Urinary bladder (tissue), 4 donors: ENCODE measurements around the gene SLC6A12. TPM values are rescaled to one million over a fixed set of nuclear protein-coding genes. Genes with fewer than 3 reads are reported as not detected.
A peak's percentile ranks its signal among the peaks of the same experiment; 100 is the strongest.

Experiments used
- DNase-seq: peaks from one replicate; pipeline ENCODE4 v3.0.0-alpha.2; 2015; ENCODE audit errors: extremely low spot score
- H3K27ac ChIP-seq: one replicate; pipeline ENCODE4 v1.5.1; 2013; ENCODE audit warnings: low read depth, mild to moderate bottlenecking, moderate library complexity
- H3K36me3 ChIP-seq: one replicate; pipeline ENCODE4 v1.6.1; 2013; ENCODE audit warnings: mild to moderate bottlenecking, moderate library complexity; ENCODE audit not compliant: insufficient read depth
- H3K4me1 ChIP-seq: one replicate; pipeline ENCODE4 v1.6.1; 2013; ENCODE audit warnings: mild to moderate bottlenecking, moderate library complexity; ENCODE audit not compliant: insufficient read depth
- H3K4me3 ChIP-seq: one replicate; pipeline ENCODE4 v1.5.1; 2013; ENCODE audit warnings: low read depth, low read length
- WGBS: extraction: QIAGEN DNeasy Blood & Tissue Kit; methylation state at CpG from one replicate; pipeline ENCODE4 v1.1.7; 2013; 5-methylcytosine and 5-hydroxymethylcytosine counted together
- polyA plus RNA-seq: library from polyadenylated mRNA; stranded (reverse); fragments of 200-250 nt; gene quantifications from one replicate; pipeline ENCODE4 v1.2.3, GENCODE V29; 2013
- total RNA-seq: library from RNA; depleted of rRNA; stranded (reverse); fragments of >200 nt; gene quantifications from one replicate; pipeline ENCODE4 v1.2.3, GENCODE V29; 2014
- donor health status: healthy with polysubstance abuse.
- donor health status: healthy.

Gene SLC6A12
- total and polyA plus RNA-seq, 2 donors: 0.21 to 1.5 TPM

DNA sequence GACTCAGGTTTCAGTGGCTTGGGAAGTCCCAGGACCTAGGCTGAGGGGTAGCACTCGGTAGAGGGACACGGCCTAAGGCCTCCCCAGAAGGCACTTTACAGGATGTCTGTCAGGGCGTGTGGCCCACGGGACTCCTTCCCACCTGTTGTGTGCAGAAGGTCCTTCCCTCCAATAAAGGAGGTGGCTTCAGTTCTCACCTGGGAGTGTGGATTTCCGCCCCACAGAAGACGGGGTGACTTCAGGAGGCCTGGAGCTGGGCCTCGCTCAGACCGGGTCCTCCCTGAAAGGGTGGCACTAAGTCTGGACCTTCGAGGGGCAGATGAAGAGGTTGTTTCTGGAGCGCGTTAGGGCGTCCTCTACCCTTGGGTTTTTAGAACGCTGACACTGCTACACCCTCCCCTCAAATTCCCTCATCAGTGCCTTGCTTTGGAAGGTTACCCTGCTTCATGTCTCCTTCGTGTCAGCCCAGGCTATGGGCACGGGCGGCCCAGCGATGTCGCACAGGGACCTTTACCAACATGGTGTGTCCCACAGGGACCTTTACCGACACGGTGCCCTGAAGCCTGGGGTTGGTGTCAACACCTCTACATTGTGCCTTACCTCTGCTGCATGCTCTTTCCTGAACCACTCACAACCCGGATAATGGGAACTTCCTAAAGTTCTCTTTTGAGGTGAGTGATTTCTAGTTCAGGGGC is 7.1 kb downstream of the SLC6A12 start:
- WGBS: 90% methylated on average over 21 of the region's 21 CpGs
- H3K27ac ChIP-seq: no peak overlapping the region
- H3K4me3 ChIP-seq: no peak overlapping the region
- no peaks in the 10 kb centered on the region for H3K4me1 ChIP-seq
- H3K36me3 ChIP-seq: no peaks in the 10 kb centered on the region
- DNase-seq: no peak

GRCh38 chr12:205026-205425 is 8.9 kb downstream of the SLC6A12 start:
- H3K27ac ChIP-seq: no peak overlapping the region
- H3K4me3 ChIP-seq: no peak overlapping the region
- H3K36me3 ChIP-seq: no peaks in the 10 kb centered on the region
- no peaks in the 10 kb centered on the region for H3K4me1 ChIP-seq
- no peak for DNase-seq
- whole genome bisulfite sequencing: 88% methylated on average over 4 of the region's 4 CpGs

- WGBS: 87% methylated on average over 11 of the region's 11 CpGs
- H3K4me3 ChIP-seq: no peak overlapping the region
- DNase-seq: no peak
Measured at GRCh38 chr12:204261-204678, 9.7 kb downstream of the SLC6A12 start.

GRCh38 chr12:203462-204260 is 10.3 kb downstream of the SLC6A12 start:
- no peak overlapping the region for H3K27ac ChIP-seq
- H3K36me3 ChIP-seq: no peaks in the 10 kb centered on the region
- 10% methylated on average over 82 of the region's 84 CpGs for WGBS
- no peak for DNase-seq
- no peaks in the 10 kb centered on the region for H3K4me1 ChIP-seq
- H3K4me3 ChIP-seq: peak overlapping the region; percentile 54

More at GRCh38 chr12:204261-204678, 9.7 kb downstream of the SLC6A12 start:
- Histone ChIP-seq H3K36me3 (no peaks in the 10 kb centered on the region), H3K4me1 (no peaks in the 10 kb centered on the region), H3K27ac (no peak overlapping the region)

GRCh38 chr12:203074-203461 is 10.9 kb downstream of the SLC6A12 start:
- no peaks in the 10 kb centered on the region for H3K4me1 ChIP-seq
- no peaks in the 10 kb centered on the region for H3K36me3 ChIP-seq
- no peak for DNase-seq
- 55% methylated on average over 16 of the region's 16 CpGs for WGBS
- H3K27ac ChIP-seq: no peak overlapping the region
- peak overlapping the region; percentile 54 for H3K4me3 ChIP-seq

- Histone ChIP-seq H3K36me3 (no peaks in the 10 kb centered on the region), H3K4me1 (no peaks in the 10 kb centered on the region), H3K4me3 (no peak overlapping the region), H3K27ac (no peak overlapping the region)
- WGBS: 48% methylated on average over 15 of the region's 15 CpGs
- DNase-seq: no peak
Measured at GRCh38 chr12:202081-202731, 11.8 kb downstream of the SLC6A12 start.

DNA sequence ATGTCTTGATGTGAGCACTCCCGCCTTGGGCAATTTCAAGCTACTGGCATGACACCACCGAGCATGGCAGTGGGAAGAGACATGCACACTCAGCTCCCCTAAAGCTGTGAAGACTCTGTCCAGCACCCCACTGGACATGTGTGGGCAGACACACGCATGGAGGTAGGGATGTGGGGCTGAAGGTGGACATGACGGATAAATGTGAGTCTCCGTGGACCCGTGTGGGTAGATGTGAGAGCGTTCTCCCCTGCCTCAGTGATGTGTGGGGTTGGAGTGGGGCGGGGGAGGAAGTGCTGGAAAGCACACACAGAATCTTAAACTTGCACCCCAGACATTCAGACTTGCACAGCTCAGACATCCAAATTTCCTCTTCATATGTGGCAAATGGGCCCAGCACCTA is 12.6 kb downstream of the SLC6A12 start:
- no peak overlapping the region for H3K27ac ChIP-seq
- no peaks in the 10 kb centered on the region for H3K36me3 ChIP-seq
- WGBS: 77% methylated on average over 8 of the region's 8 CpGs
- no peak overlapping the region for H3K4me3 ChIP-seq
- no peaks in the 10 kb centered on the region for H3K4me1 ChIP-seq
- no peak for DNase-seq

GRCh38 chr12:198705-199104 is 15.3 kb downstream of the SLC6A12 start:
- no peaks in the 10 kb centered on the region for H3K36me3 ChIP-seq
- no peak for DNase-seq
- no peaks in the 10 kb centered on the region for H3K4me1 ChIP-seq
- 65% methylated on average over 9 of the region's 9 CpGs for WGBS
- no peak overlapping the region for H3K4me3 ChIP-seq
- no peak overlapping the region for H3K27ac ChIP-seq

DNA sequence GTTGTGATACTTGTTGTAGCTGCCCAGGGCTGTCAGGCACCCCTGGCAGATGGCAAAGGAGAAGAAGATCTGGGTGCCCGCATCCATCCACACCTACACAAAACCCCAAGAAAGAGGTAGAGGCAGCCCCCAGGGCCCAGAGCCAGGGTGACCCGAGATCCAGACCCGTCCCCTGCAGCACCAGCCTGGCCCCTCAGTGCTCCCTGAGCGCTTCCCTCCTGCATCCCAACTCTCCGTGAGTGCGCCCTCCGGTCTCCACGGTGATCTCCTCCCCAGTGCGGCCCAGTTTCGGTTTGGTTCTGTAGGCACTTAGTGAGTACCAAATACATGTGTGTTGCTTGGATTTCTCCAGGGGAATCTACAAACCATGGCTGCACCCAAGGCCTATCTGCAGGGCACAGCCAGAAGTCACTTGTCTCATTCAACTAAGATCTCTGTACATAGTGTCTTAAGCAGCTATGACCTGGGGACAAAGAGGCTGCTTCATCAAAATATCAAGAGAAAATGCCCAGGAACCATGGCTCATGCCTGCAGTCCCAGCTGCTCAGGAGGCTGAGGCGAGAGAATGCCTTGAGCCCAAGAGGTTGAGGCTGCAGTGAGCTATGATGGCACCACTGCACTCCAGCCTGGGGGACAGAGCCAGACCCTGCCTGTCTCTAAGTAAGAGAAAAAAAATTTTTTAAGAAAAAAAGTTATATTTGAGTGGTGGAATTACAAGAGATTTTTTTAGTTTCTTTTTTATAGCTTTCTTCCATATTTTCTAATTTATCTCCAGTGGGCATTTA is 15.9 kb downstream of the SLC6A12 start:
- Histone ChIP-seq H3K4me1 (no peaks in the 10 kb centered on the region), H3K4me3 (no peak overlapping the region), H3K36me3 (no peaks in the 10 kb centered on the region), H3K27ac (no peak overlapping the region)
- DNase-seq: no peak
- 91% methylated on average over 11 of the region's 11 CpGs for WGBS

DNA sequence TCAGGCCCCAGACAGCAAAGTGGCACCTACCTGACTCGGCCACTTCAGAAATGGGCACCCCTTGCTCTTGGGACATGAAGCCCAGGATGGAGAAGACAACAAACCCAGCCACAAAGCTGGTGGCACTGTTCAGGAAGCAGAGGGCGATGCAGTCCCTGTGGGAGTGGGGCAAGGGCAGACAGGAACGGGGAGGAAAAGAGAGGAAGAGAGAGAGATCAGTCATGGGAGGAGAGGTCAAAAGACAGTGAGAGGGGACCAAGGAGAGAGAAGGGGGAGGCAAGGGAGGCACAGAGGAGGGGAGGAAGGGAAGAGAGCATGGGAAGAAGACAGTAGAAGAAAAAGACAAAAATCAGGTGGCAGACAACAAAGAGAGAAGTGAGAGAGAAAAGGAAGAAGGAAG is 16.6 kb downstream of the SLC6A12 start:
- Histone ChIP-seq H3K27ac (no peak overlapping the region), H3K4me1 (no peaks in the 10 kb centered on the region), H3K36me3 (no peaks in the 10 kb centered on the region), H3K4me3 (no peak overlapping the region)
- 81% methylated on average over 3 of the region's 3 CpGs for WGBS
- DNase-seq: no peak

- no peak for DNase-seq
- 77% methylated on average over 4 of the region's 4 CpGs for WGBS
- H3K36me3 ChIP-seq: no peaks in the 10 kb centered on the region
- no peak overlapping the region for H3K4me3 ChIP-seq
- no peaks in the 10 kb centered on the region for H3K4me1 ChIP-seq
- H3K27ac ChIP-seq: no peak overlapping the region
Measured at GRCh38 chr12:196436-196835, 17.5 kb downstream of the SLC6A12 start.

- H3K4me3 ChIP-seq: no peak overlapping the region
- H3K27ac ChIP-seq: no peak overlapping the region
- no peak for DNase-seq
- WGBS: 79% methylated on average over 15 of the region's 15 CpGs
- H3K4me1 ChIP-seq: no peaks in the 10 kb centered on the region
- H3K36me3 ChIP-seq: no peaks in the 10 kb centered on the region
Measured at GRCh38 chr12:195951-196350, 18.0 kb downstream of the SLC6A12 start.

DNA sequence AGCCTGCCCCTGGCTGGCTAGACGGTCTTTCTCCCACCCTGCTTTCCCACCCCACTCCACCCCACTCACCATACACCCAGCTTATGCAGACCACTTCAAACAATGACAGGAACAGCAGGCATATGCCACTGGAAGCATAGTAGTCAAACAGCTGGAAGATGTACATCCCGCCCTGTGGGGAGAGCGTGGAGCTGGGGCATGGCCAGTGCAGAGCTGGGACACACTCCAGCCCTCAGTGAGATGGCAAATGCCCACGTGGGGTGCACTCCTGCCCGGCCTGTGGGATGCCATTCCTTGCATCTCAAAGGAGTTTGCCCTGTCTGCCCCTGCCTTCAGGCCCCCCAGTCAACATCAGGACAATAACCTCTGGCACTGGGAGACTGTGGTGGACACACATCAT is 18.8 kb downstream of the SLC6A12 start:
- no peak for DNase-seq
- Histone ChIP-seq H3K36me3 (no peaks in the 10 kb centered on the region), H3K4me1 (no peaks in the 10 kb centered on the region), H3K4me3 (no peak overlapping the region), H3K27ac (no peak overlapping the region)
- 61% methylated on average over 5 of the region's 5 CpGs for WGBS
